Skin epidermis (tissue), 12 donors: Measurements from ENCODE around the gene CNTNAP2.

ENCODE experiments used
- H3K27ac ChIP-seq, 21 experiments: fragments of 200-600 bp; sonication (generic) in 11 of 21; one replicate each; pipeline ENCODE4 v1.5.0; 2020; ENCODE audit warnings: mild to moderate bottlenecking in 3 of 21, inconsistent platforms in 2 of 21, moderate library complexity in 2 of 21
- H3K4me3 ChIP-seq, 7 experiments: fragments of 200-600 bp; sonication (generic) in 2 of 7; one replicate each; pipeline ENCODE4 v1.5.0; 2020; ENCODE audit warnings: inconsistent platforms in 2 of 7, mild to moderate bottlenecking in 2 of 7, moderate library complexity in 1 of 7

Gene CNTNAP2

DNA sequence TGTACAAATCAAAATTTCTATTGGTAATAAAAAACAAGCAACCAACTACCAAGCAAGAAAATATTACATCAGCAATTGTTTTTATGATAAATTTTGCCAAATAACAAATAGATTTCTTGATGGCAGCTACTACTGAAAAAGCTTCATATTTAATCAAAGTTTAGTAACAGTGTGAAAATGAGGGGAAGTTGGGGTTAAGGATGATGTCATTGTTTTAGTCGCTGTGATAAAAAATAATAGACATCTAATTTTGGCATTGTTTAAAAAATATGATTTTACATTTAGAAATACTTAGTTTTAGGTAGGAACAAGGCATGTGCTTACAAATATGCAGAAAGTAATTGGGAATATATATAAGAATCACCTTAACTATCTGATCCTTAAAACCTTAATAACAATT lies 145.9 kb downstream of the CNTNAP2 start:
- Histone ChIP-seq H3K4me3 (no peak overlapping the region), H3K27ac (no peak overlapping the region)

GRCh38 chr7:146276888-146277287 lies 160.3 kb downstream of the CNTNAP2 start:
- Histone ChIP-seq H3K27ac (no peak overlapping the region), H3K4me3 (no peak overlapping the region)

DNA sequence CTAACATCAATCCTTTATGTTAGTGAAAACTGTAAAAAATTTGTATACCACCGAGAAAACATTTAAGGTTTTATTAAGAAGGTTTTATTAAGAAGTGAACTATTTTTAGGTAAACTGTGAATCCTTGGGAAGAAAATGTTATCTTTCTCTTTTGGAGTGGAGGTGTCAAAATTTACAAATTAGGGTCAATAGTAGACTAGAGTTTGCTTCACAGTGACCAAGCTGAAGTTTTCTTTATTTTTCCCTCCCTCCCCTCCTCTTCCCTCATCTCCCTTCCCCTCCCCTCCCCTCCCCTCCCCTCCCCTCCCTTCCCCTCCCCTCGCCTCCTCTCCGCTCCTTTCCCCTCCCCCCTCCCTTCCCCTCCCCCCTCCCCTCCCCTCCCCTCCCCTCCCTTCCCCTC lies 168.8 kb downstream of the CNTNAP2 start:
- Histone ChIP-seq H3K4me3 (no peak overlapping the region), H3K27ac (no peak overlapping the region)

DNA sequence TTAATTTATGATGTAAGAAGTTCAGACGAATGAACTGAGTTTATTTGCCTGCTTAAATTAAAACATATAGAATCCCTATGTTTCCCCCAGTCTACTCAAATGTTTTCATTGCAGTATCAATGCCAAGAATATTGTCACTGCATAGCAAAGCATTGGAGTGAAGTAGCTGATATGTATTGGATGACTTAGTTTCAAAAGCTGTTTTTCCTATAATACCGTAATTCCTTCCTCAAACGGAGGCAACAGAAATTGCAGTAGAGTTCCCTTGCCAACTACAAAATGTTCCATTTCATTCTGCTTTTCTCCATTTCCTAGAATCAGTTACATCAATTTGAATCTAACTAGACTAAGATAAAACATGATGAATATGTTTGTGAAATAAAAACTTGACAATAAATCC lies 174.1 kb downstream of the CNTNAP2 start:
- Histone ChIP-seq H3K4me3 (no peak overlapping the region), H3K27ac (no peak overlapping the region)

GRCh38 chr7:146291900-146292299 lies 175.3 kb downstream of the CNTNAP2 start:
- H3K27ac ChIP-seq, result no peak overlapping the region
- no peak overlapping the region for H3K4me3 ChIP-seq

DNA sequence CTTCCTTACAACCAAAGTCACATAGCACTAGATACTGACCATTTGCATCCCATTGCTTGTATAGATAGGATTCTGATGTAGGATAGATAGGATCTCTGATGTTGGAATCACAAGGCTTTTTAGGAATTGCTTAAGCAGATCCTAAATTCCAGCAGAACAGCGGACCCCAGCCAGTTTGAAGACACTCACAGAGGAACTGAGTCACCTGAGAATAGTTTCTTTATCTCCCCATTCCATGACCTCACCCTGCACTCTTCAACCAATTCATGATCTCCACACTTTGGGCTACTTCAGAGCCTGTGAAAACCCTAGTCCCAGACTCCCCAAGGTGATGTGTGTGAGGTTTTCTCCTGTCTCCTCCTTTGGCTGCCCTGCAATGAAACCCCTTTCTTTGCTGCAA lies 179.4 kb downstream of the CNTNAP2 start:
- no peak overlapping the region for H3K27ac ChIP-seq
- no peak overlapping the region for H3K4me3 ChIP-seq

GRCh38 chr7:146314962-146315361 lies 198.4 kb downstream of the CNTNAP2 start:
- no peak overlapping the region for H3K4me3 ChIP-seq
- no peak overlapping the region for H3K27ac ChIP-seq

GRCh38 chr7:146319629-146320028 lies 203.0 kb downstream of the CNTNAP2 start:
- Histone ChIP-seq H3K27ac (no peak overlapping the region), H3K4me3 (no peak overlapping the region)

DNA sequence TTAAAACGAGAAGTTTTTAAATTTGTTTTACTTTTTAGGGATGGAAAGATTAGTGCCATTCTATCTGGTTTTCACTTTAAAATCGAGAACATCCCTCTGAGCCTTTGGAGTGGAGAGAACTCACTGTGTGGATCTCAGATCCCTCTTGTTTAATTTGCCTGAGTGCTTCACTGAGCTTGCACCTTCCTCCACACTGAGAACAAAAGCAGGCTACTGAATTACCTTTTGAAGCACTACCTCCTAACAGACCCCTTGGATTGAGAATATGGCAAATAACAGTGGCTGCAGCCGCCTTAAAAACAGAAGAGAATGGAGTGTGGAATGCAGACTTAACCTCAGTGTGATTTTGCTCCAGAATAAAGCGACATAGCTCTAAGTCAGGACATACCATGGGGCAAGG lies 204.7 kb downstream of the CNTNAP2 start:
- Histone ChIP-seq H3K4me3 (no peak overlapping the region), H3K27ac (no peak overlapping the region)

- H3K27ac ChIP-seq, result no peak overlapping the region
- H3K4me3 ChIP-seq, result no peak overlapping the region
Observed at GRCh38 chr7:146331369-146331768, 214.8 kb downstream of the CNTNAP2 start.

- Histone ChIP-seq H3K4me3 (no peak overlapping the region), H3K27ac (no peak overlapping the region)
Observed at GRCh38 chr7:146345251-146345650, 228.7 kb downstream of the CNTNAP2 start.

GRCh38 chr7:146346096-146346495 lies 229.5 kb downstream of the CNTNAP2 start:
- no peak overlapping the region for H3K4me3 ChIP-seq
- H3K27ac ChIP-seq, result no peak overlapping the region

GRCh38 chr7:146355216-146355615 lies 238.6 kb downstream of the CNTNAP2 start:
- H3K27ac ChIP-seq, result no peak overlapping the region
- no peak overlapping the region for H3K4me3 ChIP-seq

DNA sequence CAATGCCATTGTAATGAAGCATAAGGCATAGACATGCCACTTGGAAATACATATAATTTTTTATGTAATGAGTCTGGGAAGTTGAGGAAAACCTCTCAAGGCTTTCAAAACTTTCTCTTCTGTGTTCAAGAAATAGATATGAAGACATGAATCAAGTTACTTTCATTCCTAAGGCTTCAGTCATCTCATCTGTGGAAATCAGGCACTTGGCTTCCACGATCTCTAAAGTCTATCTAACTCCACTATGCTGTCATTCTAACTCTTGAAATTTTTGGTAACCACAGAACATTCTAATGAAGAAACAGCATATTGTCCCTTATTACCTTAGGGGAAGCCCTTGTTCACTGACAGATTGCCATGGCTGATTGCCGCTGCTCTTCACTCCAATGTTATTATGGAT lies 242.6 kb downstream of the CNTNAP2 start:
- Histone ChIP-seq H3K4me3 (no peak overlapping the region), H3K27ac (no peak overlapping the region)

DNA sequence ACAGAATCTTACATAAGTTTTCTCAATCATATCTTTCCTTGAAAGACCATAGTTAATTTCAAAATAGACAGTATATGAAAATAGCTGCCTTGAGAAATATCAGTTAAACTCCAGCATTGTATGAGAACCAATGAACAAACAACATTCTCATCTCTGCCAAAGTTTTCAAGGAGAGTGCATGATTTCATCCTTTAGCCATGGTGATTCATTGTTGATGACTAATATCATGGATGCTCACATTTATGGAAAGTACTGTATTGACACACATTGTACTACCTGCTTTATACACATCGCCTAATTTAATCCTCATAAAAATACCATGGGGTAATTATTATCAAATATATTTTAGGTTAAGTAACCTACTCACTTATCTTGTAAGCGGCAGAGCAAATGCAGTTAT lies 250.3 kb downstream of the CNTNAP2 start:
- Histone ChIP-seq H3K27ac (no peak overlapping the region), H3K4me3 (no peak overlapping the region)

DNA sequence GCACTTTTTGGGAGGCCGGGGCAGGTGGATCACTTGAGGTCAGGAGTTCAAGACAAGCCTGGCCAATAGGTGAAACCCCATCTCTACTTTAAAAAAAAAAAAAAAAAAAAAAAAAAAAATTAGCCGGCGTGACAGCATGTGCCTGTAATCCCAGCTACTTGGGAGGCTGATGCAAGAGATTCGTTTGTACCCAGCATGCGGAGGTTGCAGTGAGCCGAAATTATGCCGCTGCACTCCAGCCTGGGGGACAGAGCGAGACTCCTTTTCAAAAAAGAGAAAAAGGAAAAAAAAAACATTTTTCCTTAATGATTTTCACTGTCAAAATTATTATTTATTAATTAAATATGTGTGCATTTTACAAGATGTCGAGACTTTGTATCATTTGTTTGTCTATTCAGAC lies 253.6 kb downstream of the CNTNAP2 start:
- H3K27ac ChIP-seq, result no peak overlapping the region
- no peak overlapping the region for H3K4me3 ChIP-seq

GRCh38 chr7:146375170-146375569 lies 258.6 kb downstream of the CNTNAP2 start:
- Histone ChIP-seq H3K4me3 (no peak overlapping the region), H3K27ac (no peak overlapping the region)

GRCh38 chr7:146378196-146378595 lies 261.6 kb downstream of the CNTNAP2 start:
- Histone ChIP-seq H3K27ac (no peak overlapping the region), H3K4me3 (no peak overlapping the region)

DNA sequence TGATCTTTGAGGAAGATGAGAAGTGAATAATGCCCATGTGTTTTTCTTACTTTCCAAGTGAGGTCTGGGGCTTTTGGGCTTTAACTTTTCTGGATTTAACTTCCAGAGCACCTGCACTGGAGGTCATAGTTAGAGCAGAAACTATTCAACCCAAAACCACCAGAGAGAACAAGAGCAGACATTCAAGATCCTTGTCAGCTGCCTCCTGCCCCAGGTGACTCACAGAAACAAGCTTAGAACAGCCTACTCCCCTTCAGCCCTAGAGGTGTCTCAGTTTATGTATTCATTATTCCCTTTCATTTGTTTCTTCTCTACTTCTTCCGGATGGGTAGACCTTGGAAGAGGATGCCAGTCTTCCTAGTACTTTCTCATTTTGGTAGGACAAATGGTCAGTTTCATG lies 270.5 kb downstream of the CNTNAP2 start:
- H3K27ac ChIP-seq, result no peak overlapping the region
- H3K4me3 ChIP-seq, result no peak overlapping the region

- Histone ChIP-seq H3K4me3 (no peak overlapping the region), H3K27ac (no peak overlapping the region)
Observed at GRCh38 chr7:146388928-146389327, 272.3 kb downstream of the CNTNAP2 start.

GRCh38 chr7:146393346-146393745 lies 276.7 kb downstream of the CNTNAP2 start:
- Histone ChIP-seq H3K4me3 (no peak overlapping the region), H3K27ac (no peak overlapping the region)

DNA sequence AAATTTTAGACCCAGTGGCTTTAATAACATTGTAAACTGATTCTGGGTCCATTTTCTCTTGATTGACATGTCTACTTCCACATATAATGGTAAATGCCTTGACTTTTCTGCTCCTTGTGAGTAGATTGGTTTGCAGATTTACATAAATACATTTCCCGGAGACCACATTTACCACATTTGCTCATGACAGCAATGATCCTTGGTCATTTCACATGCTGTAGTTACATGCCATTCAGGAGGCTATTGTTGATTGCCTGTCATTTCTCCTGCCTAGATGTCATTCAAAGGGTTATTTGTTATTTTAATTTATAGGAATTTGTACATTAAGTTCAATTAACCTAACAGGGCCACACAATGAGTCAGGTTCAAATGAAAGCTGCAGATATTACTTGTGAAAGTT lies 280.5 kb downstream of the CNTNAP2 start:
- Histone ChIP-seq H3K27ac (no peak overlapping the region), H3K4me3 (no peak overlapping the region)

GRCh38 chr7:146401939-146402338 lies 285.3 kb downstream of the CNTNAP2 start:
- H3K27ac ChIP-seq, result no peak overlapping the region
- no peak overlapping the region for H3K4me3 ChIP-seq
